Measurements from ENCODE around the gene TRPT1.

DNA sequence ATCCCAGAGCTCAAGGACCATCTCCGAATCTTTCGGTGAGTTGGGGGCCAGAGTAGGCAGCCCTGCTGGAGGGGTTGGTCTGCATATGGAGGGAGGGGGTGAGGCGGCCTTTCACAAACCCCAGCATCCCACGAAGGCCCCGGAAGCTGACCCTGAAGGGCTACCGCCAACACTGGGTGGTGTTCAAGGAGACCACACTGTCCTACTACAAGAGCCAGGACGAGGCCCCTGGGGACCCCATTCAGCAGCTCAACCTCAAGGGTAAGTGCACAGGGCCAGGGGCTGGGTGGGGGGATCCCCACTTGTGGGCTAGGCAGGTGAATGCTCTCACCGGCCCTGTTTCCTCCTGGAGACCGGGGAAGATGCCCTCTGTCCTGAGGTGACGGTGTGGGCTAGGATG, 6.2 kb downstream of the TRPT1 start:
- TF ChIP-seq, protein P1, sequence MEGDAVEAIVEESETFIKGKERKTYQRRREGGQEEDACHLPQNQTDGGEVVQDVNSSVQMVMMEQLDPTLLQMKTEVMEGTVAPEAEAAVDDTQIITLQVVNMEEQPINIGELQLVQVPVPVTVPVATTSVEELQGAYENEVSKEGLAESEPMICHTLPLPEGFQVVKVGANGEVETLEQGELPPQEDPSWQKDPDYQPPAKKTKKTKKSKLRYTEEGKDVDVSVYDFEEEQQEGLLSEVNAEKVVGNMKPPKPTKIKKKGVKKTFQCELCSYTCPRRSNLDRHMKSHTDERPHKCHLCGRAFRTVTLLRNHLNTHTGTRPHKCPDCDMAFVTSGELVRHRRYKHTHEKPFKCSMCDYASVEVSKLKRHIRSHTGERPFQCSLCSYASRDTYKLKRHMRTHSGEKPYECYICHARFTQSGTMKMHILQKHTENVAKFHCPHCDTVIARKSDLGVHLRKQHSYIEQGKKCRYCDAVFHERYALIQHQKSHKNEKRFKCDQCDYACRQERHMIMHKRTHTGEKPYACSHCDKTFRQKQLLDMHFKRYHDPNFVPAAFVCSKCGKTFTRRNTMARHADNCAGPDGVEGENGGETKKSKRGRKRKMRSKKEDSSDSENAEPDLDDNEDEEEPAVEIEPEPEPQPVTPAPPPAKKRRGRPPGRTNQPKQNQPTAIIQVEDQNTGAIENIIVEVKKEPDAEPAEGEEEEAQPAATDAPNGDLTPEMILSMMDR (conservative IDR thresholded peaks at IDR 0.05; ENCODE audit: low read length) = no peak
- no peak for TF ChIP-seq EZH2phosphoT487 (IDR thresholded peaks at IDR 0.05; ENCODE audit: borderline replicate concordance, low read depth, low read length)
